GM21360 (cell line): ENCODE measurements around the gene IGSF8.
"Not testable (repeated sequence)": the region's sequence is repeated elsewhere in the genome, so short reads cannot be mapped to it uniquely, and the experiment has no call there.

Source experiments
- ATAC-seq: cut with Tn5 transposase; IDR thresholded peaks from one replicate; pipeline ENCODE4 v1.9.1; 2021; ENCODE audit warnings: mild to moderate bottlenecking, moderate library complexity; ENCODE audit not compliant: unreplicated experiment

IGSF8 gene

GRCh38 chr1:160127865-160128523 lies 29.6 kb upstream of the IGSF8 start:
- no peak for ATAC-seq

GRCh38 chr1:160127381-160127780 lies 29.0 kb upstream of the IGSF8 start:
- no peak for ATAC-seq

DNA sequence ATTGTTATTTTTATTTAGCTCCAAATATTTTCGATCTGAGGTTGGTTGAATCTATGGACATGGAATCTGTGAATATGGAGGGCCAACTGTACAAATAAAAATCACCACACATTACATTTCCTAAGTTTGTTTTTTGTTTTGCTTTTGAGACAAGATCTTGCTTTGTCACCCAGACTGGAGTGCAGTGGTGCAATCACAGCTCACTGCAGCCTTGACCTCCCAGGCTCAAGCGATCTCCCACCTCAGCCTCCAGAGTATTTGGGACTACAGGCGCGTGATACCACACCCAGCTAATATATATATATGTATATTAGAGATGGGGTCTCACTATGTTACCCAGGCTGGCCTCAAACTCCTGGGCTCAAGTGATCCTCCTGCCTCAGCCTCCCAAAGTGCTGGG lies 27.9 kb upstream of the IGSF8 start:
- ATAC-seq, result not testable (repeated sequence)

DNA sequence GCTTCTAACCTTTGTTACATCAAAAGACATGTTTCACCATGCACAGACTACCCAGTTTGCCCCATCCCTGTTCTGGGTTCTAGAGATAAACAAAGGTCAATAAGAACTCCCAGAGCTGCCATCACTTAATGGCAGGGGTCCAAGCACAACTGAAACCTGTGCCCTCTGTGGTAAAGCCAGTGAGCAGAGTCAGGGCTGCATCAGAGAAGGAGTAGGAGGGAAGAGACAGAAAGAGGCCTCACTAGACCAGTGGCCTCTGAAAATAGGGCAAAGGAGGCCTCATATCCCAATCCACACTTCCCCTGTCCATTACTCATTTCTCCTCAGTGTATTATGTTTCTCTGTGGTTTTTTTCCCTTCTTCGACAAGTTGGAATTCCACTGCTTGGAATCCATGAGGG lies 27.3 kb upstream of the IGSF8 start:
- no peak for ATAC-seq

DNA sequence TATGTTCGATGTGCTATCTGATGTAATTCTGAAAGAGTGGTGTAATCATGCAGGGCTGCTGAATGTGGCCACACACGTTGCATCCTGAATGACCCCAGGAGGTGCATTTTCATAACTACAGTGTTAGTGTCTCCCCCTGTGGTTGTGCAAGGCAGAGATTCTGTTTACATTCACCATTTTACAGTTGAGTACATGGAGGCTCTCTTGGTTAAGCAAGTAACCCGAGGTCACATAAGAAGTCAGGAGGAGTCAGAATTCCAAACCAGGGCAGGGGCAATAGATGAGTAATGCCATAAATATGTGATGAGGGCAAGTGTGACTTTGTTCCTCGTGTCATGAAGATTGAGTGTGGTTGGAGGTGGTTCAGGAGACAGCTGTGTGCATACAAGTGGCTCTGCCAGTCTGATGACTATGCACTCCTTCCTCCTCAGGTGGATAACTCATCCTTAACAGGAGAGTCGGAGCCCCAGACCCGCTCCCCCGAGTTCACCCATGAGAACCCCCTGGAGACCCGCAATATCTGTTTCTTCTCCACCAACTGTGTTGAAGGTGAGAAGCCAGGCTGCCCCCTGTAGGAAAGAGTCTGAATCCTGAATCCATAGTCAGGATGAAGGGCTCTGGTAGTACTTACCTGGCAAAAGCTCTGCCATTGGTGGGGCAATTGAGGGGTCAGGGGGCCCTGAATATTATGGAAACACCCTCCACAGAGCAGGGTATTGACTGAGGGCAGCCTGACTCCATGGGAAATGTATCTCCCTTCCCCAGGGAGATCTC lies 26.5 kb upstream of the IGSF8 start:
- no peak for ATAC-seq

DNA sequence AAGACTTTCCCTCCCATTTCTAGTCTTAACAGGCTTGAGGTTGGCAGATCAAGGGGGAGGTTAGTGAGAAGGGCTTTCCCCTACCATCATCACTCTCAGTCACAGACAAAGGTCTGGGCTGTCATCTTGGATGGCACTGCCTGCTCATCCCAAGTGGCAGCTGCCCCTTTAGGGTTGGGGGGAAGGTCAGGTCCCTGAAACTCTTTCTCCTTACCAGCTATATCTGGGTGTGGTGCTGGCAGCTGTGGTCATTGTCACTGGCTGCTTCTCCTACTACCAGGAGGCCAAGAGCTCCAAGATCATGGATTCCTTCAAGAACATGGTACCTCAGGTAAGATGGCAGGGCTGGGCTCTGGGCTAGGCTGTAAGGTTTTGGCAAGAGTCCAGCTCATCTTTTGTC lies 25.3 kb upstream of the IGSF8 start:
- no peak for ATAC-seq

DNA sequence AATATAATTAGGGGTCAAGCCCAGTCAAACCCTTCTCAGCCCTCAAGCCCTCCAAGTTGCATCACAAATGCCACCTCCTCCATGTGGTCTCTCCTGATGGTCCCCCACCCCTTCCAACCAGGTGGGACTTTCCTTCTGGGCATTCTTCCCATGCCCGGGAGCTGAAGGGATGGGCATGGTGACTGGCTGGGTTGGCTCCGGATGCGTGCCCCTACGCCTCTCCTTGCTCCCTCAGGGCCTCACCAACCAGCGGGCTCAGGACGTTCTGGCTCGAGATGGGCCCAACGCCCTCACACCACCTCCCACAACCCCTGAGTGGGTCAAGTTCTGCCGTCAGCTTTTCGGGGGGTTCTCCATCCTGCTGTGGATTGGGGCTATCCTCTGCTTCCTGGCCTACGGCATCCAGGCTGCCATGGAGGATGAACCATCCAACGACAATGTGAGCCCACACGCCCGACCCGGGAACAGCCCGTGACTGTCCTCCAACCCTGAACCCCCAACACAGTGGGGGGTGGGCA lies 24.6 kb upstream of the IGSF8 start:
- ATAC-seq, result no peak

- no peak for ATAC-seq
These were observed 23.0 kb upstream of the IGSF8 start for GRCh38 chr1:160121388-160121787.

GRCh38 chr1:160120797-160121196 lies 22.4 kb upstream of the IGSF8 start:
- ATAC-seq, result no peak

GRCh38 chr1:160118928-160119327 lies 20.5 kb upstream of the IGSF8 start:
- no peak for ATAC-seq

DNA sequence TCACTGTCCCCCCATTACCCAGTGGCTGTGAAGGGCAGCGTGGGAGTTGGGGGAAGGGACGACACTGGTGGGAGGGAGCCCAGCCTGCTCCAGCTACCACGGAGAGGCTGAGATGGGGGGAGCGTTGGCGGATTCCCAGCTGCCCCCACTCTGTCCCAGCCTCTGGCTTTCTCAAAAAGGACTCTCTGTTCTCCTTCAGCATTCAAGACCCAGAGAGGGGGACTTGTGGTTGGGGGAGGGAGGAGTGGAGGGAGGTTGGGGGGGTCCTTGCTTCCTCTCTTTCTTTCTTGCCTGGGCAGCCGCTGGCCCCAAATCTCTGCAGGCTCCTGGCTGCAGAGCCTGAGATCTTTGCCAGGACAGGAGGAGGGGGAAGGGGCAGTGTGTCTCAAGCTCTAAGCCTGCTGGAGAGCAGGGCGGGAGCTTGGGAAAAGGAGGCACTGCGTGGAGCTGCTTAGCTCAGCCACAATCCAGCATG lies 19.3 kb upstream of the IGSF8 start:
- no peak for ATAC-seq

DNA sequence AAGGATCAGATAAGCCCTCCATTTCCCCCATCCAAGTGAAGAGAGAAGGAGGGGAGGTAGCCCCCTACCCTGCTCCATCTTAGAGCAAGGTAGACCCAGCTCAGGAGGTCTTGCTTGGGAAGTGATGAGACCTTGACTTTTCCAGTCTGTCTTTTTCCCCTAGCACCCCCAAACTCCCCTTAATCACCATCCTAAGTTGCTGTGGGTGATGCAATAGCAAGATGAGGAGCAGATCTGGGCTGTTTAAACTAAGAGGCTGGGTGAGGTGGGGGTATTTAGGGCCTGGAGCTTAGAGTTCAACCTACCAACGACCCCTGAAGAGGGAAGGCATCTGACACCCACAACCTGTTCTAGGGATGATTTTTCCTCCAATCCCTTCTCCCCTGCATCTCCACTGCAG lies 18.9 kb upstream of the IGSF8 start:
- no peak for ATAC-seq

- ATAC-seq, result no peak
These were observed 18.1 kb upstream of the IGSF8 start for GRCh38 chr1:160116283-160117147.

GRCh38 chr1:160115545-160116282 lies 17.3 kb upstream of the IGSF8 start, which contains the start of gene ATP1A2:
Gene ATP1A2, plus strand, starts transcription at chr1:160115759. Its CDS starts 103 bp downstream, at chr1:160115862.
- ATAC-seq, result no peak

GRCh38 chr1:160114085-160114484 lies 15.7 kb upstream of the IGSF8 start:
- ATAC-seq, result no peak

- ATAC-seq, result no peak
These were observed 15.0 kb upstream of the IGSF8 start for GRCh38 chr1:160113407-160113806.

DNA sequence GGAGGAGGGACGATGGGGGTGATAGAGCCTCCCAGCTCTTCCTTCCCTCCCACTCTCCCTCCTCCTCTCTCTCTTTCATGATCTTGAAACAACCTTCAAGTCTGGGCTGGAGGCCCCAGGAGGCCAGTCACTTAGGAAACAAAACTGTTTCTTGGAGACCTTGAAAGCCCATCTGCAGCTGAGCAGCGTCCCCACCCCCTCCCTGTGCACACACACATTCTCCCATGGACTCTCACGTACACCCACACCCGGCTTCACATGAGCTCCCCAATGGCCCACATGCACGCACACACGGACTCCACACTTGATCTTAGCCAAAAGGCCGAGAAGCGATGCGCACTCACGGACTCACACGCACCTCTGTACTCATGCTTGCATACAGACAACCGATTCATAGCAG lies 13.9 kb upstream of the IGSF8 start:
- ATAC-seq, result no peak

- ATAC-seq, result not testable (repeated sequence)
These were observed 13.0 kb upstream of the IGSF8 start for GRCh38 chr1:160111462-160111861.

- ATAC-seq, result no peak
These were observed 11.3 kb upstream of the IGSF8 start for GRCh38 chr1:160109686-160110085.

- no peak for ATAC-seq
These were observed 10.7 kb upstream of the IGSF8 start for GRCh38 chr1:160108888-160109662.
